Measurements from ENCODE around the gene RNF182.

Gene RNF182

GRCh38 chr6:13992417-13993055 lies 67.8 kb downstream of the RNF182 start:
- no peak for DNase-seq (ENCODE audit: low read depth)
- TF ChIP-seq, protein P1, sequence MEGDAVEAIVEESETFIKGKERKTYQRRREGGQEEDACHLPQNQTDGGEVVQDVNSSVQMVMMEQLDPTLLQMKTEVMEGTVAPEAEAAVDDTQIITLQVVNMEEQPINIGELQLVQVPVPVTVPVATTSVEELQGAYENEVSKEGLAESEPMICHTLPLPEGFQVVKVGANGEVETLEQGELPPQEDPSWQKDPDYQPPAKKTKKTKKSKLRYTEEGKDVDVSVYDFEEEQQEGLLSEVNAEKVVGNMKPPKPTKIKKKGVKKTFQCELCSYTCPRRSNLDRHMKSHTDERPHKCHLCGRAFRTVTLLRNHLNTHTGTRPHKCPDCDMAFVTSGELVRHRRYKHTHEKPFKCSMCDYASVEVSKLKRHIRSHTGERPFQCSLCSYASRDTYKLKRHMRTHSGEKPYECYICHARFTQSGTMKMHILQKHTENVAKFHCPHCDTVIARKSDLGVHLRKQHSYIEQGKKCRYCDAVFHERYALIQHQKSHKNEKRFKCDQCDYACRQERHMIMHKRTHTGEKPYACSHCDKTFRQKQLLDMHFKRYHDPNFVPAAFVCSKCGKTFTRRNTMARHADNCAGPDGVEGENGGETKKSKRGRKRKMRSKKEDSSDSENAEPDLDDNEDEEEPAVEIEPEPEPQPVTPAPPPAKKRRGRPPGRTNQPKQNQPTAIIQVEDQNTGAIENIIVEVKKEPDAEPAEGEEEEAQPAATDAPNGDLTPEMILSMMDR (IDR thresholded peaks at IDR 0.05; ENCODE audit: low read depth, low read length, missing control alignments), result no peak
- in situ Hi-C loops (cut with HindIII; ENCODE audit: low sequenced_read_pairs), result no loop called here
- no peak overlapping the region for H3K4me3 ChIP-seq (ENCODE audit: low read depth, low read length)

GRCh38 chr6:13993416-13993815 lies 68.7 kb downstream of the RNF182 start:
- DNase-seq (ENCODE audit: low read depth), result no peak
- no peak overlapping the region for H3K4me3 ChIP-seq (ENCODE audit: low read depth, low read length)
- in situ Hi-C loops (cut with HindIII; ENCODE audit: low sequenced_read_pairs), result no loop called here

GRCh38 chr6:13998356-13998755 lies 73.6 kb downstream of the RNF182 start:
- H3K4me3 ChIP-seq (ENCODE audit: low read depth, low read length), result no peak overlapping the region
- in situ Hi-C loops (cut with HindIII; ENCODE audit: low sequenced_read_pairs), result no loop called here
- TF ChIP-seq, protein P1 (IDR thresholded peaks at IDR 0.05; ENCODE audit: low read depth, low read length, missing control alignments), result no peak
- DNase-seq (ENCODE audit: low read depth), result no peak

More at GRCh38 chr6:13993416-13993815, 68.7 kb downstream of the RNF182 start:
- TF ChIP-seq, protein P1 (IDR thresholded peaks at IDR 0.05; ENCODE audit: low read depth, low read length, missing control alignments), result no peak

GRCh38 chr6:14000901-14001300 lies 76.1 kb downstream of the RNF182 start:
- in situ Hi-C loops (cut with HindIII; ENCODE audit: low sequenced_read_pairs), result no loop called here
- H3K4me3 ChIP-seq (ENCODE audit: low read depth, low read length), result peak overlapping the region; percentile 11

DNA sequence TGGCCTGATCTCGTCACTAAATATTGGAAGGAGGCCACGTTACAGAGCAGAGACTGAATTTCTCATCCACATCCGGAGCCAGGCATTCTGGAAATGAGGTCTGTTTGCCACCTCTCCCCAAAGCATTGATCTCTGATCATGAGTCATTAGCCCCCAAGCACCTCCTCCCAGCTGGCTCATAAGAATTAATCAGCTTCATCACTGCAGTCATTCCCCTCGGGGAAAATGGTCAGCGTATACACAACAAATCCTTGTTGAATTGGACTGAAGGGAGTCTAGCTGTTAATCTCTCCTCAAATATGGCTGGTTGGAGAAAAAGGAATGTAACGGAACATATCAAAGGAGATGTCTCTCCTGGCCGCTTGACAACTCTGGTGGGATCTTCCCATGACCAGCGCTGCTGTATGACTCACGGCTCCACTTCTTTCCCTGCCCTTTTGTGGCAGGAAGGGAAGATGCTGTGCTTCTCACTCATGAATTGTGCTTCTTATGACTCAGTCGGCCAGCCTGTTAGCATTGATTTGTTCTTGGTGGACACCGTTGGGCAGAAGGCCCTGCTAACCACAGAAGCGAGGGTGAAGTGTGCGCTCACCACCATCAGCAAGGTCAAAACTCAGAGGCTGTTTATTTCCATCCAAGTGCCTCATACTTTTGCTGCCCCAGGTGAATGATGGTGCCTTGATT lies 76.7 kb downstream of the RNF182 start:
- peak; percentile 98 for DNase-seq (ENCODE audit: low read depth)
- H3K4me3 ChIP-seq (ENCODE audit: low read depth, low read length), result peak overlapping the region; percentile 11
- TF ChIP-seq, protein P1 (IDR thresholded peaks at IDR 0.05; ENCODE audit: low read depth, low read length, missing control alignments), result no peak
- in situ Hi-C loops (cut with HindIII; ENCODE audit: low sequenced_read_pairs), result no loop called here

More at GRCh38 chr6:14000901-14001300, 76.1 kb downstream of the RNF182 start:
- no peak for DNase-seq (ENCODE audit: low read depth)
- TF ChIP-seq, protein P1 (IDR thresholded peaks at IDR 0.05; ENCODE audit: low read depth, low read length, missing control alignments), result no peak

- H3K4me3 ChIP-seq (ENCODE audit: low read depth, low read length), result no peak overlapping the region
- in situ Hi-C loops (cut with HindIII; ENCODE audit: low sequenced_read_pairs), result no loop called here
- TF ChIP-seq, protein P1 (IDR thresholded peaks at IDR 0.05; ENCODE audit: low read depth, low read length, missing control alignments), result no peak
- no peak for DNase-seq (ENCODE audit: low read depth)
Observed at GRCh38 chr6:14002176-14002947, 77.6 kb downstream of the RNF182 start.

All from astrocyte of the cerebellum (primary cell).